Measurements from ENCODE around the gene A3GALT2.
"Not testable (repeated sequence)": the region's sequence is repeated elsewhere in the genome, so short reads cannot be mapped to it uniquely, and the experiment has no call there.

A3GALT2 gene

DNA sequence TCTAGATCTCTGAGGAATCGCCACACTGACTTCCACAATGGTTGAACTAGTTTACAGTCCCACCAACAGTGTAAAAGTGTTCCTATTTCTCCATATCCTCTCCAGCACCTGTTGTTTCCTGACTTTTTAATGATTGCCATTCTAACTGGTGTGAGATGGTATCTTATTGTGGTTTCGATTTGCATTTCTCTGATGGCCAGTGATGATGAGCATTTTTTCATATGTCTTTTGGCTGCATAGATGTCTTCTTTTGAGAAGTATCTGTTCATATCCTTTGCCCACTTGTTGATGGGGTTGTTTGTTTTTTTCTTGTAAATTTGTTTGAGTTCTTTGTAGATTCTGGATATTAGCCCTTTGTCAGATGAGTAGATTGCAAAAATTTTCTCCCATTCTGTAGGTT is 30.3 kb downstream of the A3GALT2 start:
- not testable (repeated sequence) for DNase-seq

DNA sequence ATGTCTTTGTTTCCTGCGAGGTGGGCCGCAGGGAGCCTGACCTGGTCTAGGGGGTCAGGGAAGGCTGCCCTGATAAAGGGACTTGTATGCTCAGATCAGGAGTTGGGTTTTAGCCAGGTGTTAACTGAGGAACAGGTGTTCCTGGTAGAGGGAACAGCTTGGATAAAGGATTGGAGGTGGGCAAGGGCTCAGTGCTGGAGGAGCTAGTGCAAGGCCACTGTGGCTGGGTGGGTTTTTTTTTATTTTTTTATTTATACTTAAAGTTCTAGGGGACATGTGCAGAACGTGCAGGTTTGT is 31.1 kb downstream of the A3GALT2 start:
- no peak for DNase-seq

DNA sequence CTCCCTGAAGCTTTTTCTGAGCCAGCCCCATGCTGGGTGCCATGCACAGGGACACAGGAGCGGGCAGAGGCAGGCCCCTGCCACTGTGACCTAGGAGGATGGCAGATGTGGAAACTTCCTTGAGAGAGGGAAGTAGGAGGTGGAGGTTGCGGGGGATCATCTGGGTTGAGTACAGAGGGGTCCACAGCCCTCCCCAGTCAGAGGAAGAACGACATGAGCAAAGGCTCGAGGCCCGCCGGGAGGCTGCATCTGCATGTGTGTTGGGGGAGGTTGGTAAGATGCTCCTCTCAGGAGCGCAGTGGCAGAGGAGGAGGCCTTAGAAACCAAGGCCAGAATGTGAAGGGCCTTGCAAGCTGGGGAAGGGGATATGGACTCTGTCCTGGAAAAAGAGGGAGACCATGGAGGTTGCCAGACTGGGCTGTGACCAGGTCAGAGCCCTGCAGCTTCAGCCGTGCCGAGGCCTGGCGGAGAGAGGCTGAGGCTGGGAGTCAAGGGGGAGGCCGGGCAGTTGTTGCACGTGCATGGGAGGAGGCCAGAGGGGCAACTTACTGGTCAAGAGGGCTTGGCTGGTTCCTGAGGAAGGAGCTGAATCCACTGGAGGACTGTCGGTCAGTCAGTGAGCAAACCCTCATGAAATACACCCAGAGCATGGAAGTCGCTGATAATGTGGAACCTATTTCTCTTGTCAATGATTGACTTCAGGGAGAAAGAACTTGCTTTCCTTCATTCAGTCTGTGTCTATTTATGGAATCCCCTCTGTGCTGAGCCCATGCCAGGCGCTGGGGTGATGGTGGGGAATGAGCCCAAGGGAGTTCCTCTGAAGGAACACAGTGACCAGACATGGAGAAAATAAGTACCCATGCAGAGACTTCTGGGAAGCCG is 31.7 kb downstream of the A3GALT2 start:
- DNase-seq: no peak

DNA sequence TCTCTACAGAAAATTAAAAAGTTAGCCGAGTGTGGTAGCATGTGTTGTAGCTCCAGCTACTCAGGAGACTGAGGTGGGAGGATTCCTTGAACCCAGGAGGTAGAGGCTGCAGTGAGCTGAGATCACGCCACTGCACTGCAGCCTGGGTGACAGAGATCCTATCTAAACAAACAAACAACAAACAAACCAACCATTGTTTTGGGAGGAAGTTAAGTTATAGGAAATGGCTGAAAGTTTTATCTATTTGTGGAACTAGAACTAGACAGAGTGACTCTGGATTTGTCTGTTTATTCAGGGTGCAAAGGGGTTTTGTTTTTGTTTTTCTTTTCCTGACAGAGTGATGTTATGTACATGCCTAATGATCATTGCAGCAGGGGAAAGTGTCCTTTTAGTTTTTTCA is 33.6 kb downstream of the A3GALT2 start:
- DNase-seq: no peak

DNA sequence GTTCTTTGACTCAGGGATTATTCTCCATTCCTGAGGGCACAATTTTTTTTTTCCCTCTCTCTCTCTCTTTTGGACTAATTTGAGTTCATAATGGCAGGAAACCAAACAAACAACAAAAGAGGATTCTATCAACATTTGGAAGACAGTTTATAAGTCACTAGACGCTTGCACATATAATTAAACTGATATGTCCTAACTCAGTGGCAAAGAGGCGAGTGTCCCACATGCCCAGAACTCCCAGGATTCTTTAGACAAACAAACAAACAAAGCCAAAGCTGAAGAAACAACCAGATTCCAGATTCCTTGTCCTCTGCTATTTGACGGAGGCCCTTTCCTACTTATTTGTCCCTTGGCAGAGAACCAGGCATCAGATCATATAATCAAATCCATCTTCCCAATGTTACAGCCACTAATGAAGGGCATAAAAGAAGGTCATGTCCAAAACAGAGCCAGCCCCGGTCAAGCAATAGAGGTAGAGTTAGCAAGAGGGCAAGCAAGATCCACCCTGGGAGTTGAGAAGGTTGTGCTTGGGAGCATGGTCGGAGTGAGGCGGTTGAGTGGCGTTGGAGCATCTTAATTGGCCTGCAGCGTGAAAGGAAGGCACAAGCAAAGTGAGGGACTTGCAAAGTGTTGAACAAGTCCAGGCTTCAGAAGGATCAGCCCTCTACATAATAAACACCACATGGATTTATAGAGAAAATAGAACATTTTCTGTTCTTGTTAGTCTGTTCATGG is 34.3 kb downstream of the A3GALT2 start:
- no peak for DNase-seq

DNA sequence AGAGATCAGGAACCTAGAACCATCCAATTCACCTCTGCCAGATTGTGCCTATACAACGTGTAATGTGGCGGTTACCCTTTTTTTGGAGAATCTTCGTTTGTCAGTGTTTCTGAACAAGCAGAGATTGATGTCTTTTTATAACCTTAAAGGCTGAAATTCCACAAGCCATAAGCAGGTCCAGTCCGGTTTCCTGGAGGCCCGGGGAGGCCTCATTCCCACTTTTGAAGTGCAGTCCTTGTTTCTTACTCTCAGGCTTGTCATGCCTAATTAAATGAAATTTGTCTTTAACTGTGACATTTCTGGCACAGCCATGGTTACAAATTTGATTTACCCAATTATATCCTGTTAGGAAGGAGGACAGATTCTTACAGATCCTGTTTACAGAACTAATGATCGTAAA is 36.8 kb downstream of the A3GALT2 start:
- DNase-seq: no peak

DNA sequence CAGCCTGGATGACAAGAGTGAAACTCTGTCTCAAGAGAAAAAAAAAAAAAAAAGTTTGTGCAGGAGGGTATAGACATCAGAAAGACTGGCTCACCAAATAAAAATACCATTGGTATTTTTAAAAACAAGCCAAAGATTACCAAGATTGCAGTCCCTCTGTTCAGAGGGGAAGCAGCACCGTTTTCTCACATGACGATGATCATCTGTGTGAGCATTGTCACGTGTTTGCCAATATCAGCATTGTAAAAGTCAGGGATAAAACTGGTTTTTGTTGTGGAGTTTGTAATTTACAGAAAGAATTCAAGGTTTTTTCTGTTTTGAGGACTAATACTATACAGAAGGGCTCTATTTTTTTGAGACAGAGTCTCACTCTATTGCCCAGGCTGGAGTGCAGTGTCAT is 38.1 kb downstream of the A3GALT2 start:
- no peak for DNase-seq

DNA sequence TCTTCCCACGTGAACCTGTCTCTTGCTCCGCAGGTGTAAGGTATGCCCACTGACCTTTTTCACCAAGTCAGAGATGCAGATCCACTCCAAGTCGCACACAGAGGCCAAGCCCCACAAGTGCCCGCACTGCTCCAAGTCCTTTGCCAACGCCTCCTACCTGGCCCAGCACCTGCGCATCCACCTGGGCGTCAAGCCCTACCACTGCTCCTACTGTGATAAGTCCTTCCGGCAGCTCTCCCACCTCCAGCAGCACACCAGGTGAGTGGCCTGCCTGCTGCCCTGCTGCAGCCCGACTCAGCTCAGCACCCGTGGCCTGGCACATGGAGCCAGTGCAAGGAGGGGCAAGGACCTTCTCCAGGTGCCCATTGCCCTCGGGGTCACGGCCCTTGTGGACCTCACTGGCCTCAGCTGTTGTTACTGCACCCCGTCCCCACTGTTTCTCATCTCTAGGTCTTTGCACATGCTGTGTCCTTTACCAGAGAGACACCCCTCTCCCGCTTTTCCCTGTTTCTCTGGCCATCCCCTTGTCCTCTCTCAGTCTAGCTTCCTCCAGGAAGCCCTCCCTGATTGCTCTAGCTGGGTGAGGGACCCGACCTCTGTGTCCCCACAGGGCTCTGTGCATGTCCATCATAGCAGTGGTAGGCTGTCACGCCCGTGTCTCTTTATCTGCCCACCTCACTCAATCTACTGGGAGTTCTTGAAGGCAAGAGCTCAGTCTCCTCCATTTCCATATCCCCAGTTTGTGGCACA is 39.2 kb downstream of the A3GALT2 start:
- DNase-seq: no peak

DNA sequence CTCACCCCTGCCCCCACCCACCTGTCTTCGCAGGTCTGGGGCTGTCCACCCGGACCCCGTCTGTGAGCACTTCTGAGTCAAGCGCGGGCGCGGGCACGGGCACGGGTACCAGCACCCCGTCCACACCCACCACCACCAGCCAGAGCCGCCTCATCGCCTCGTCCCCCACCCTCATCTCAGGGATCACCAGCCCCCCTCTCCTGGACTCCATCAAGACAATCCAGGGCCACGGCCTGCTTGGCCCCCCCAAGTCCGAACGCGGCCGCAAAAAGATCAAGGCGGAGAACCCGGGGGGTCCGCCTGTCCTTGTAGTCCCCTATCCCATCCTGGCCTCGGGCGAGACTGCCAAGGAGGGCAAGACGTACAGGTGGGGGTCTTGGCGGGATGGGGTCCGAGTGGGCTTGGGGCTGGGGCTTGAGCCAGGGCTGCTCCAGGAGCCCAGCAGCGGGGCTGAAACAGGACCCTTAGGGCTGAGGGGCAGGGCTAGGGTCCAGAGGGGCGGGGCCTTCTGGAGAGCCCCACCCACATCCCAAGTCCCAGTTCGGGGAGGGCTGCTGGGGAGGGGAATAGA is 40.7 kb downstream of the A3GALT2 start:
- DNase-seq: no peak

DNA sequence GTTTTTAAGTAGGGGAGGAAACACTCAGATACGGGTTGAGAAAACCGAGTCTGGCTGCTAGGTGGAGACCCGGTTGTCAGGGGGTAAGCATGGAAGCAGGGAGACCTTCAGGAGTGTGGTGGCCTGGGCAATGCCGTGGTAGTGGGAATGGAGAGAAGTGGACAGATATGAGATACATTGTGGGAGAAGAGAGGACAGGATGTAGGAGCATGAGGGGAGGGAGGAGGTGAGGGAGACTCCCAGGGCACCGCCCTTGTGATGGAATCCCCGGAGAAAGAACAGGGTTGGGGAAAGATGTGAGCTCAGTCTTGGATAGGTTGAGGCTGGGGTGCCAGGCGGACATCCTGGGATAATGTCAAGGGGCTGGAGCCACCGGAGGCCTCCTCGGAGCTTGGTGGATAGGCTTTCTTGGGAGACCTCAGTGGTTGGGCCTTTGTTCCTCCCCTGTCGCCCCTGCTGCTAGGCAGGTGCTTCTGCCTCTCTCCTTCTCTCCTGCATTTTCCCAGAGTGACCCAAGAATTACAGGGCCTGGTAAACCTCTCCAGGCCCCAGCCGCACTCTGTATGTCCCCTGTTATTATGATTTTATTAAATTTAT is 43.3 kb downstream of the A3GALT2 start:
- no peak for DNase-seq

DNA sequence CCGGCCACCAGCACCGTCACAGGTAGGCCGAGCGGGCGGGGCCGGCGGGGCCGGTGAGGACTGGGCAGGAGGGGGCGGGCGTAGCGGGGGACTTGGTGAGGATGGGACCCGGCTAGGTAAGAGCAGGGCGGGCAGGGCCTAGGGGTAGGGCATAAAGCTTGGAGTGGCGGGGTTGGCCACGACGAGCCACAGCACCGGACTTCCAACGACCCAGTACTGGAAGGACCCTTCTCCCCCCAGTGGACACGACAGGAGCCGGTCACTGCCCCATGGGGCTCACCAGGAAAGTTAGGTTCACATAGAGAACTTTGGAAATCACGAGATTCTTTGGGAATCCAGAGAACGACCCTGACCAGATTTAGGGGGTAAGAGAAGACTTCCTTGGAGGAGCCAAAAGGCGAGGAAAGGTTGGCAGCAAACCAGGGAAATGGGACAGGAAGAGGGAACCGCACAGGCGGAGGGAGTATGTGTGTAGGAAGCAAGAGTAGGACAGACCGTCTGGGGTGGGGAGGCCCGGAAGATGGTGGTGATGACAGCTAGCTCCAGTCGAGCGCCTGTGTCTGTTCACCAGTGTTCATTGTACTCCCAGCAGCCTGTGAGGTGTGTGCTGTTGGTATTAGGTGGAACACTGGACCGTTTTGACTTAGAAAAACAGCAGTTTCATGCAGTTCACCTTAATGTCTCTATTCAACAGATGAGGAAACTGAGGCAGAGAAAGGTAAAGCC is 44.2 kb downstream of the A3GALT2 start:
- no peak for DNase-seq

DNA sequence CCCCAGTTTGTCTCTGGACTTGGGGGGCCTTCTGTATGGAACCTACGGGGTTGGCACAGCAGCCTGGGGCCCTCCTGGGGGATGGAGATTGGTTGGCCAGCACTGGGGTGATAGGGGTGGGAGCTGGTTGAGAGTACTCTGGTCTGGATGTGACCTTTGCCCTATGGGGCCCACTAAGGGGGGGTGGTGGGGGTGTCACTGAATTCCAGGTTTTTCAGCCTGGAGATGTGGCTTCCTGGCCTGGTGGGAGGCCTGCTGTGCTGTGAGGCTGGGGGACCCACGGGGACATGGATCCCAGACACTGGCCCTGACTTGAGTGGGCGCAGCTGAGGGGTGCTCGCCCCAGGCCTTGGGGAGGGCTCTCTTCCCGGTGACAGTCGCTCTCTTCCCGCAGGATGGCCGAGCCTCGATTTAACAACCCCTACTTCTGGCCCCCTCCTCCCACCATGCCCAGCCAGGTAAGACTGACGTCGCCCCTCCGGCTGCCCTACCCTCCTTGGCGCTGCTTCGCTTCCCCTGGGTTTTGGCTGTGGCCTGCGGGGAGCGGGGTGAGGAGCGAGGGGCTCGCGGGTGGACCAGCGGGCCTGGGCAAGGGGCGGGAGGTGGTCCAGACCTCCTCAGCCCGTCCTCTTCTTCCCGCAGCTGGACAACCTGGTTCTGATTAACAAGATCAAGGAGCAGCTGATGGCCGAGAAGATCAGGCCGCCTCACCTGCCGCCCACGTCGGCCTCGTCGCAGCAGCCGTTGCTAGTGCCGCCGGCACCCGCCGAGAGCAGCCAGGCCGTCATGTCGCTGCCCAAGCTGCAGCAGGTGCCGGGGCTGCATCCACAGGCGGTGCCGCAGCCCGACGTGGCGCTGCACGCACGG is 45.0 kb downstream of the A3GALT2 start:
- DNase-seq: no peak

DNA sequence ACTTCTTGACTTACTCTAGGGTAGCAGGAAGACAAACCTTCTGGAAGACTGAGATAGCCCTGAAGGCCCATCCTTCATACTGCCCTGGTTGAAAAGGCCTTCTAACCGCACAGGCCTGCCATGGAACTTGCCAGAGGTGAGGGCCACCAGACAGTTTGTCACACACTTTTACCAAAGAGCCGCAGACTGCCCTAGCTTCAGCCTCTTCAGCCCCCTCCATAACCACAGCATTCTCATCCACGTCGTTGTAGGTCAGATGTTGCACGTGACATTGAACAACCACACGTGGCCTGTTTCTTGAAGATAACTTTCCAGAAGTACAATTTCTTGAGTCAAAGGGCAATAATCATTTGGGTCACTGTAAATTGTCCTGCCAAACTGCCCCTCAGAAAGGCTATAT is 45.7 kb downstream of the A3GALT2 start:
- DNase-seq: no peak

DNA sequence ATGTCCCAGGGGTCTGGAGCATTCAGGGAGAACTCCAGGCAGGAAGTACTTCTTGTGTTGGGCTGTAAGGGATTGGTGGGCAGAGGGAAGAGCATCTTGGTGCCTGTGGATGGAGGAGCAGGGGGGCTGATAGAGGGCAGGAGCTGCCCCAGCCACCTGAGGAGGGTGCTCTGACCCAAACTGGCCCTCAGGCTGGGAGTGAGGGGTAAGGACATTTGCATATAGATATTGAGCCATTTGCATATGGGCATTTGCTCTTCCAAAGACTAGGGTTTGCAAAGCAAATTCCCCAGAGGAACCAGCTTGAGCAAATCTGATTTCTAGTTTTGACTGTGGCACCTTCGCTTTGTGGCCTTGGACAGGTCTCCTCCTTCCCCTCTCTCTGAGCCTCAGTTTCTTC is 46.5 kb downstream of the A3GALT2 start:
- DNase-seq: no peak

DNA sequence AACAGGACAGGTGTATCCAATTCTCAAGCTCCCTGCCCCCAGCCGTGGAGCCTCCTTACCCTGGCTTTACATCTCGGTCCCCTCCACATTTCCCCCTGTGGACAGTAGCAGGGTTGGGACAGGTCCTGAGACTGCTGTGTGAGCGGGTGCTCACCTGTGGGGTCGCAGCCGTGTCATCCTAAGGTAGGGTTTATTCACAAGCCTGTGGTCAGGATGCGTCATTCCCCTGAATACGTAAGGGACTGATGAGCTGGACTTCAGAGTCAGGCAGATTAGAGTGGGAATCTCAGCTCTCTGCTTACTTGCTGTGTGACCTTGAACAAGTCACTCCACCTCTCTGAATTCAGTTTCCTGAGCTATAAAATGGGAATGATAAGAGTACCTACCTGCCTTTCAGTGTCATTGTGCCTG is 46.9 kb downstream of the A3GALT2 start:
- no peak for DNase-seq

DNA sequence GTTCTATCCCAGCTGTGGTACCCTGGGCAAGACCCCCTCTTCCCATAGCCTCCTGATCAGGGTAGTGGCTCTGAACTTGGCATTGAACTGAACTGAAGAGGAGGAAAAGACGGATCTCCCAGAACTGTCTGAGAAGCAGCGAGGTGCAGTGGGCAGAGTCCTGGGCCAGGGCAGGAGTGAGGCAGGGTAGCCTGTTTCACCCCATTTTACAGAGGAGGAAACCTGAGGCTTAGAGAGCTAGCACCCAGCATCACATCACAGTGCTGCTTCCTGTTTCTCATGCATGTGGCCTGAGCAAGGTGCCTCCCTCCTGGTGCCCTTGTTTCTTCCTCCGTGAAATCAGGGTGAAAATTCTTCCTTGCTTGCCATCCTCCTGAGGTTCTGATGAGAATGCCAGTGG is 47.5 kb downstream of the A3GALT2 start:
- DNase-seq: no peak

DNA sequence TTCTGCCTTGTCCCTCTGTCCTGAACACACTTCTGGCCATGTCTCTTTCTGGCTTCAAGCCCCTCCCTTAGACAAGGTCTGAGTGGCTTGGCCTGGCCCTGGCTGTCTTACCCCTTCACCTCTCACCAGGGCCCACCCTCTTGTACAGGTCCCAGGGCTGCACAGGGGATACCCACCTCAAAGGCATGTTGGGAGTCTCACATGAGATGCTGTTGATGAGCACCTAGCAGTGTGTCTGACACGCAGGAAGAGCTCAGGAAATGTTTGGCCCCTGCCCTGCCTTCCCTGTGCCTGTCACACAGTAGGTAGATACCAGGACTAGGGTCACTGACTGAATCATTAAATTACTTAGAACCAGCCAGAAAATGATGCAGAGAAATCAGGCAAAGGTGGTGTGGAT is 48.0 kb downstream of the A3GALT2 start:
- no peak for DNase-seq

DNA sequence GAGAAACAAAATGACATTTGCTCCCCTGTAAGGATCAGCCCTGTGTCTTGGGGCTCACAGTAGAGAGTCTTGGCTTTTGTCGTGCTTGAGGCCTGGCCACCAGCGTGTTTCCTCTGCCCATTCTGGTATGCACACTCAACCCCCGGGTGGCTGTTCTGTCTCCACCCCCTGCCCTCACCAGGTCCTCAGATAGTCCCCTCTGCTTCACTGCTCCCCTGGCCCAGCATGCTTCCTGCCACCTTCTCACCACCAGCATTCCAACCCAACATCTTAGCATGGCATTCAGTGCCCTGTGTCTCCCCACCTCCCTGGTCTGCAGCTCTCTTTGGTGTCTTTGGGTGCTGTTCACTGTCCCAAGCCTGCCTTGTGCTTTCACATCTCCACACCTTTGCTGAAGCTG is 48.4 kb downstream of the A3GALT2 start:
- no peak for DNase-seq

DNA sequence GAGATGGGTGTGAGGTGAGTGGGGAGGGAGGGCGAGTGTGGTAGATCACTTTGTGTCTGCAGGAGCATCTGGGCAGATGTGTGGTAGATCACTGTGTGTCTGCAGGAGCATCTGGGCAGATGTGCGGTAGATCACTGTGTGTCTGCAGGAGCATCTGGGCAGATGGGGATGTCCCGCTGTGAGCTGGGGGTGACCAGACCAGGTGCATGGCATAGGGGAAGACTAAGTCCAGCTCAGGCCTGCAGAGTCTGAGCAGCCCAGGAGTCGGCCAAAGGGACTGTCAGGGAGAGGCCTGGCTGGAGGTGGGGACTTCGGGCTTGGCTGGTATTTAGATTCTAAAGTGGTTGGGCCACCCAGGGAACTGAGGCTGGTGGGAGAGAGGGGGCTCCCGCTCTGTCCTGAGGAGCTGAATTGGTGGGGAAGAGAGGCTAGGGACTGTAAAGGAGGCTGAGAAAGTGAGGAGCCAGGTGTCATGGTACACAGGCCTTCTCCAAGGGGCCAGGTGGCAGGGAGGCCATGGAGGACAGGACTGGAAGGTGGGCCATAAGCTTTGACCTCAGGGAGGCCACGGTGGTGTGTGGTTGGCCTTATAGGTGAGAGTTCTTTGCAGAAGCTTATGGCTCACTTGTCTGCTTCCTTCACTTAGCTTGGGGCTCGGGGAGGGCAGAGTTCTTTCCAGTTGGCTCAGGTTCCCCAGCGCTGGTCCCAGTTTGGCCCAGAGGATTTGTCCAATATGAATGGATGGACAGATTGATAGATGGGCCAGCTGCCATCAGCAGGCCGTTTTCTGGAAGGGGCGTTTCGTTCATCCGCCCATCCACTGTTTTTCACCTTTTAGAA is 49.0 kb downstream of the A3GALT2 start:
- no peak for DNase-seq

DNA sequence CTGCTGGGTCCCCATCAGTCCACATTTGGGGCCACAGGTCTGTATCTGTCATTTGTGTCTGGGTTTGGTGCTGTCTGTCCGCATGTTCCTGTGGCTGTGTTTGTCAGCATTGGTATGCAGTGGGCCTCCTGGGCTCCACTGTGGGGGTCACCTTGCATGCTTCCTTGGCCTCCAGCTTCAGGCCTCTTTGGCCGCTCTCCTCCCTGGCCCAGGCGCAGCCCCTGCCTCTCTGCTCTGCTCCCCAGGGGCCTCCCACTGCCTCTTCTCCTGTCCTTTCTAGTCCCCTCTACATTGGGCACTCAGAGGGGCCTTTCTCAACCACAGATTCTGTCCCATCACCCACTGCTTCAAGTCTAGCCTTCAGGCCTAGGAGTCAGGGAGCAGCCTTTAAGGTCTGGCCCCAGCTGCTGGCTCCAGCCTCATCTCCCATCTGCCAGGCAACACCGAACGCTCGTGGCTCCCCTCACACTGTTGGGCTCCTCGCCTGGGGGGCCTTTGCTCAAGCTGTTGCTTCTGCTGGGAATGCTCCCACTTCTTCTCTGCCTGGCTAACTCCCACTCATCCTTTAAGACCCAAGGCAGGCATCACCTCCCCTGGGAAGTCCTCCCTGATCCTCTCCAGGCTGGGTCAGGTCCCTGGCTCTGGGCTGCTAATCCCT is 50.0 kb downstream of the A3GALT2 start:
- DNase-seq: no peak

Data from activated CD4-positive, alpha-beta T cell treated with anti-CD3 and anti-CD28 coated beads, Interleukin-2, amount 50 U/mL, for 1 hour (primary cell).